ENCODE data around the gene CASZ1. TPM values are rescaled to one million over a fixed set of nuclear protein-coding genes. Genes with fewer than 3 reads are reported as not detected.
A peak's percentile ranks its signal among the peaks of the same experiment; 100 is the strongest.

Gene CASZ1
- total RNA-seq, 2 donors from 2014 or later: 45.0 to 56.0 TPM

GRCh38 chr1:10773851-10774614 is 22.4 kb downstream of the CASZ1 start:
- Histone ChIP-seq H3K27me3 (no peaks in the 10 kb centered on the region), H3K36me3 (no peaks in the 10 kb centered on the region), H3K27ac (no peak overlapping the region), H3K9me3 (no peaks in the 10 kb centered on the region), H3K4me1 (peaks cover 7% of the 10 kb centered on the region), H3K9ac (ENCODE audit: low read depth in 2 of 2, low read length in 2 of 2) (no peak overlapping the region), H3K4me3 (no peak overlapping the region)
- intact Hi-C loops (cut with DNase I): no loop called here
- no peak for DNase-seq
- TF ChIP-seq CTCF (IDR thresholded peaks at IDR 0.05): no peak

GRCh38 chr1:10773376-10773775 is 23.1 kb downstream of the CASZ1 start:
- TF ChIP-seq CTCF (IDR thresholded peaks at IDR 0.05): no peak
- Histone ChIP-seq H3K36me3 (no peaks in the 10 kb centered on the region), H3K4me3 (no peak overlapping the region), H3K4me1 (peaks cover 7% of the 10 kb centered on the region), H3K27ac (no peak overlapping the region), H3K9me3 (no peaks in the 10 kb centered on the region), H3K27me3 (no peaks in the 10 kb centered on the region), H3K9ac (ENCODE audit: low read depth in 2 of 2, low read length in 2 of 2) (no peak overlapping the region)
- intact Hi-C loops (cut with DNase I): no loop called here
- DNase-seq: no peak

- no peak for DNase-seq
These were observed 23.7 kb downstream of the CASZ1 start for GRCh38 chr1:10772711-10773110.

GRCh38 chr1:10771789-10772188 is 24.7 kb downstream of the CASZ1 start:
- Histone ChIP-seq H3K4me1 (peaks cover 7% of the 10 kb centered on the region), H3K36me3 (no peaks in the 10 kb centered on the region), H3K9ac (ENCODE audit: low read depth in 2 of 2, low read length in 2 of 2) (peak overlapping the region in 1 of 2 donors; percentile 8), H3K4me3 (no peak overlapping the region), H3K27ac (no peak overlapping the region), H3K9me3 (no peaks in the 10 kb centered on the region), H3K27me3 (no peaks in the 10 kb centered on the region)
- intact Hi-C loops (cut with DNase I): no loop called here
- no peak for TF ChIP-seq CTCF (IDR thresholded peaks at IDR 0.05)
- no peak for DNase-seq

More at GRCh38 chr1:10772711-10773110, 23.7 kb downstream of the CASZ1 start:
- Histone ChIP-seq H3K4me1 (peaks cover 7% of the 10 kb centered on the region), H3K27ac (no peak overlapping the region), H3K27me3 (no peaks in the 10 kb centered on the region), H3K9me3 (no peaks in the 10 kb centered on the region), H3K4me3 (no peak overlapping the region), H3K9ac (ENCODE audit: low read depth in 2 of 2, low read length in 2 of 2) (peak overlapping the region; percentile 12 to 31), H3K36me3 (no peaks in the 10 kb centered on the region)
- TF ChIP-seq CTCF (IDR thresholded peaks at IDR 0.05): no peak
- intact Hi-C loops (cut with DNase I): no loop called here

- Histone ChIP-seq H3K36me3 (no peaks in the 10 kb centered on the region), H3K27me3 (no peaks in the 10 kb centered on the region), H3K4me1 (peaks cover 7% of the 10 kb centered on the region), H3K9me3 (no peaks in the 10 kb centered on the region), H3K9ac (ENCODE audit: low read depth in 2 of 2, low read length in 2 of 2) (no peak overlapping the region), H3K27ac (no peak overlapping the region), H3K4me3 (no peak overlapping the region)
- intact Hi-C loops (cut with DNase I): no loop called here
- no peak for DNase-seq
- no peak for TF ChIP-seq CTCF (IDR thresholded peaks at IDR 0.05)
These were observed 27.9 kb downstream of the CASZ1 start for GRCh38 chr1:10768552-10768951.

Measured in colonic mucosa (tissue), 4 donors.